Neutrophil (primary cell): ENCODE data around the gene KRR1.
"Not testable (repeated sequence)": the region's sequence is repeated elsewhere in the genome, so short reads cannot be mapped to it uniquely, and the experiment has no call there.

Experiments used
- H3K27ac ChIP-seq: fragments of 200-600 bp; sonication (generic); 2 replicates; pipeline ENCODE4 v1.5.1; 2016; ENCODE audit warnings: mild to moderate bottlenecking, moderate library complexity
- H3K27me3 ChIP-seq: fragments of 200-600 bp; sonication (generic); 2 replicates; pipeline ENCODE4 v1.6.0; 2016; ENCODE audit warnings: mild to moderate bottlenecking
- H3K36me3 ChIP-seq: fragments of 200-600 bp; sonication (generic); 2 replicates; pipeline ENCODE4 v1.5.1; 2017
- H3K4me1 ChIP-seq, 2 experiments: fragments of 200-600 bp in 1 of 2; sonication (generic) in 1 of 2; 1 replicate in 1 of 2; 2 replicates in 1 of 2; pipeline versions ENCODE4 v1.5.1 to v1.6.1; 2013 to 2016; ENCODE audit warnings: low read depth in 1 of 2, low read length in 1 of 2, mild to moderate bottlenecking in 1 of 2, moderate library complexity in 1 of 2; ENCODE audit not compliant: control insufficient read depth in 1 of 2, insufficient read depth in 1 of 2
- H3K4me3 ChIP-seq, 2 experiments: fragments of 200-600 bp in 1 of 2; sonication (generic) in 1 of 2; 1 replicate in 1 of 2; 2 replicates in 1 of 2; pipeline ENCODE4 v1.5.1; 2013 to 2016; ENCODE audit warnings: low read depth in 1 of 2, low read length in 1 of 2, mild to moderate bottlenecking in 1 of 2, moderate library complexity in 1 of 2
- H3K9me3 ChIP-seq: fragments of 200-600 bp; sonication (generic); 2 replicates; pipeline ENCODE4 v1.5.1; 2016
- CTCF ChIP-seq: fragments of 200-600 bp; sonication (generic); IDR thresholded peaks from 2 replicates; pipeline ENCODE4 v1.5.1; 2016; ENCODE audit warnings: antibody characterized with exemption

Gene KRR1

GRCh38 chr12:75525263-75525662, 13.9 kb upstream of the KRR1 start:
- H3K9me3 ChIP-seq: no peaks in the 10 kb centered on the region
- H3K4me1 ChIP-seq: no peaks in the 10 kb centered on the region
- H3K36me3 ChIP-seq: no peaks in the 10 kb centered on the region
- no peak for TF ChIP-seq CTCF
- H3K27me3 ChIP-seq: no peaks in the 10 kb centered on the region
- no peak overlapping the region for H3K27ac ChIP-seq
- H3K4me3 ChIP-seq: no peak overlapping the region

GRCh38 chr12:75522124-75522523, 10.7 kb upstream of the KRR1 start:
- not testable (repeated sequence) for H3K4me1 ChIP-seq, H3K4me3 ChIP-seq, H3K27me3 ChIP-seq, H3K36me3 ChIP-seq, H3K9me3 ChIP-seq, H3K27ac ChIP-seq

- not testable (repeated sequence) for H3K4me1 ChIP-seq, H3K9me3 ChIP-seq, H3K4me3 ChIP-seq, H3K36me3 ChIP-seq, H3K27ac ChIP-seq, H3K27me3 ChIP-seq
Observed at GRCh38 chr12:75521224-75521623, 9.8 kb upstream of the KRR1 start.

GRCh38 chr12:75509621-75510020, 1.8 kb downstream of the KRR1 start:
- Histone ChIP-seq H3K4me1 (peaks cover 14 to 18% of the 10 kb centered on the region in 2 experiments), H3K36me3 (peaks cover 39% of the 10 kb centered on the region), H3K27ac (no peak overlapping the region), H3K9me3 (no peaks in the 10 kb centered on the region), H3K4me3 (no peak overlapping the region), H3K27me3 (peaks cover 4% of the 10 kb centered on the region)
- TF ChIP-seq CTCF: no peak

- no peak for TF ChIP-seq CTCF
- Histone ChIP-seq H3K36me3 (peaks cover 54% of the 10 kb centered on the region), H3K4me1 (peaks cover 14 to 18% of the 10 kb centered on the region in 2 experiments), H3K27me3 (peaks cover 4% of the 10 kb centered on the region), H3K4me3 (no peak overlapping the region), H3K9me3 (no peaks in the 10 kb centered on the region), H3K27ac (no peak overlapping the region)
Observed at GRCh38 chr12:75508159-75508558, 3.2 kb downstream of the KRR1 start.

GRCh38 chr12:75507086-75507485, 4.3 kb downstream of the KRR1 start:
- peaks cover 64% of the 10 kb centered on the region for H3K36me3 ChIP-seq
- no peak for TF ChIP-seq CTCF
- H3K9me3 ChIP-seq: no peaks in the 10 kb centered on the region
- no peak overlapping the region for H3K4me3 ChIP-seq
- H3K27me3 ChIP-seq: no peaks in the 10 kb centered on the region
- H3K4me1 ChIP-seq: peaks cover 14 to 17% of the 10 kb centered on the region in 2 experiments
- H3K27ac ChIP-seq: no peak overlapping the region

- H3K27me3 ChIP-seq: no peaks in the 10 kb centered on the region
- H3K36me3 ChIP-seq: peaks cover 77% of the 10 kb centered on the region
- H3K4me3 ChIP-seq: no peak overlapping the region
- peak overlapping the region; percentile 14 for H3K27ac ChIP-seq
- TF ChIP-seq CTCF: no peak
- no peaks in the 10 kb centered on the region for H3K9me3 ChIP-seq
- peaks cover 5 to 7% of the 10 kb centered on the region in 2 experiments for H3K4me1 ChIP-seq
Observed at GRCh38 chr12:75505706-75506312, 5.6 kb downstream of the KRR1 start.
